Stimulated activated naive CD8-positive, alpha-beta T cell treated with anti-CD3 and anti-CD28 coated beads, Interleukin-15, Interleukin-2, amounts not matched to agents 100 U/mL and 50 U/mL, for 24 hours (primary cell): Measurements from ENCODE around the gene MALSU1.

Experiments used
- ATAC-seq: fragments of 150-1000 bp; cut with Tn5 transposase; one replicate; pipeline ENCODE4 v1.10.0; 2021
- DNase-seq: peaks from one replicate; pipeline ENCODE4 v3.0.0; 2021

The MALSU1 gene

DNA sequence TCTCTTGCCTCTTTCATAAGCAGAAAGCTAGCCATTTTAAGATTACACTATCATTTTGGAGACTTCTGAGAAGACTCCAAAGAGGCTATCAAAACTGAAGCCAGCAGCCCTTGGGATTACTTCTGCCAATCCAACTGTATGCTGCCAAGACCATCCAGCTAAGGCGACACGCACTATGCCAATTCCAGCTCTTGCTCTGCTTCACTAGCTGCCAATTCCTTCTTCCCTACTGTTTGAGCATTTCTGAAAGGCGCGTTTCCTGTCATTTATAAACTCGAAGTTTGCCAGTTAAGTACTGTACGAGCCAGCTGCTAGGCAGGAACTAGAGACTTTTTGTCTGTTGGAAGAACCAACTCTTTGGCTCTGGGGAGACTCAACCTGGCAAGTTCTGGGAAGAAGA, 36.5 kb downstream of the MALSU1 start:
- ATAC-seq (no peak), DNase-seq (no peak)

DNA sequence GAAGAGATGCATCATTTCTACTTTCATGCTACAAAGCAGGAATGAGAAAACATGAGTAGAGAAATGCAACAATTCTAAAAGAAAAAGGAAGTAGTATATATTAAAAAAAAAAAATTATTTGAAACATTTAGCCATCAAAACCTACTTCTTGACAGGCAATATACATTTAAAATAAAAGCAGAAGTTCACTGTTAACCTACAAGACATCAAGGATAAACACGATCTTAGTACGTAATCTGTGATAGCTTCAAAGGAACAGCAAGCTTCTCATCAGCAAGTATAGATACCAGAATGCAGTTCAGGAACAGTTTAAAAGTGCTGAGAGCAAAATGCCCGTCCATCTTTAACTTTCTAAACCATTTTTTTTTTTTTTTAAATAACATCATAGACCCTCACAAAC, 36.9 kb downstream of the MALSU1 start:
- DNase-seq (no peak), ATAC-seq (no peak)

DNA sequence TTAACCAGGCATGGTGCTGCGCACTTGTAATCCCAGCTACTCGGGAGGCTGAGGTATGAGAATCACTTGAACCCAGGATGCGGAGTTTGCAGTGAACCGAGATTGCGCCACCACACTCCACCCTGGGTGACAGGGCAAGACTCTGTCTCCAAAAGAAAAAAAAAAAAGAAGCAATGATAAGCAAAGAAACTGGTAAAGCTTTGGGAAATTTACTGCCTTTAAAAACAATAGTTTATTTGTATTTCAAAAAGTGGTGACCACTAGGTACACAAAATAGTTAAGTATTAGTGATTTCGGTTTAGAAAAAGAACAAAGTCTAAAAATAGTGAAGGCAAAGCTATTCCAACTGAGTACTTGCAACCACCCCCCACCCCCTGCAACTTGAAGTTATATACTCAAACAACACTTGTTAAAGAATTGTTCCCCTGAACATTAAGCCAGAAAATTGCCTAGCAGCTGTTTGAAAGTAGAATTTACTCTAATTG, 37.7 kb downstream of the MALSU1 start:
- ATAC-seq: no peak
- no peak for DNase-seq

DNA sequence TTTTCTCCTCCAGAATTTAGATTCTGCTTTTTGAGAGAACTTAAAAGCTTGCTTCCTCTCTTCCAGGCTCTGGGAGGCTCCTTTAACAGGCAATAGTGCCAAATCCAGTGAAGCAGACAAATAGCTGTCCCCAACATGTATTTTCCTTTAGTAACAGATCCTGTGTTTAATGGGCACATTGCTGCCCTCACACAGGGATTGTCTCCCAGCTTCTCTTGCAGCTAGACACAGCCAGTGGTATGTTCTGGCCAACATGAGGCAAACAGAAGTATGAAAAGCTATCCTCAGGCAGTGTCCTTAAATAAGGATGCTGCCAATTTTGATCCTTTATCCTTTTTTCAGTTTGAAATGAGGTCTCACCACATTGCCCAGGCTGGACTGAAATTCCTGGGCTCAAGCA, 38.2 kb downstream of the MALSU1 start:
- ATAC-seq (no peak), DNase-seq (no peak)

DNA sequence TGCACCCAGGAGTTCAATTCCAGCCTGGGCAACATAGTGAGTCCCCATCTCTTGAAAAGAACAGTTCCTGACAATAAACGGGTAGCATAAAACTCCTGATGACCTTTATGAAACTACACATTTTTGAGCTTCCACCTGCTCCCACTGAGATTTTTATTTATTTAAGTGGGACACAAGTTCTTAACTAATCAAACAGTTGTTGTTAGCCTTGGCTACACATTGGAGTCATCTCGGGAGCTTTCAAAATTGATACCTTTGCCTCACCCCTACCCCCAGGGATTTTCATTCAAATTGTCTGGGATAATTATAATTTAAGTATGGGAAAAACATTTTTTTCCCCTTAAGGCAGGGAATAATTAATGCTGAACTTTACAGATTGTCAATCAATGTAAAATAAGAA, 39.3 kb downstream of the MALSU1 start:
- DNase-seq (no peak), ATAC-seq (no peak)

DNA sequence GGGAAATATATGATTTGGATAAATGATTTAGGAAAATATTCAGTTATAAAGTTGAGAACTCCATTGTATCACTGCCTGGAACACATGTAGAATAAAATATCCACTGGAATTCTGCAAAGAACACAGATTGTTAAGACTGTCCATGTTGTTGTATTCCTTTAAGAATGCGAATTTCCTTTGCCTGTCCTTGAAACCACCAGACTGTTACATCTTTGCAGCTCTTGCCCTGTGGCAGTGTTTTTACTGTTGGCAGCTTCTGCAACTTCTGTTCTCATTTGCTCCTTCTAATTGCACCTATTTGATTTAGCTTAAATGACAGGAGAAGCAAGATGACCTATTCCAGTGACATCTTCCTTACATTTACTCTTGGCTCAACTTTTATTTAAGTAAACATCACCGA, 39.7 kb downstream of the MALSU1 start:
- ATAC-seq (no peak), DNase-seq (no peak)

DNA sequence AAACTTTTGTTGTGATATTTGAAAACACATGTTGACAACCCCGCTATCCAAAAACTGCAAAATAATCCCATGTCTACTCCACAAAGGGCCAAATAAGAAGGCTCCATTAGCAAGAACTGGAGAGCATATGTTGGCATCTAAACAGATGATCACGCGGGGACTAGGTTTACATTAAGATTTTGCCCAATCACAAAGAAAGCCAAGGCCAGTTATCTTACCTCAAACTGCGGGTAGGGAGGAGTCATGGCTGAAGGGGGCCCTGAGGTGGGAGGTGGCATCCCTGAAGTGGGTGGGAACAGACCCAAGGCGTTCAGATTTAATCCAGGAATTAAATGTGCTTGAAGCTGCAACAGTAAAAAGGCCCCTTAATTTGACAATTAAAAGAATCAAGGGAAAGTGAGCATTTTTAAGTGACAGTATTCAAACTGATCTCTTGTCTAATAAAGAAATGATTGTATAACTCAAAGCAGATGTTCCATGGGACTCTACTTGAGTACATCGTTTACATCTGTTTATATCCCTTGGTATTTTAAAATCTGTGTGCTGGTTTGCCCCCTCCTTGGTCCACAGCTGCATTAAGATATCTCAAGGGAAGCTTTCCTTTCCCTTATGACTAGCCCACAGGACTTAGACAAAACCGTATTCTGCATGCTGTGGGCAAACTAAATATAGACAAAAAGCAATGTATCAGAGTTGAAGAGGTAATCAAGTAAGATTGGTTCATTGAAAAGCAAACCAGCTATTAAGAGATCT, 42.9 kb downstream of the MALSU1 start:
- no peak for ATAC-seq
- DNase-seq: no peak

DNA sequence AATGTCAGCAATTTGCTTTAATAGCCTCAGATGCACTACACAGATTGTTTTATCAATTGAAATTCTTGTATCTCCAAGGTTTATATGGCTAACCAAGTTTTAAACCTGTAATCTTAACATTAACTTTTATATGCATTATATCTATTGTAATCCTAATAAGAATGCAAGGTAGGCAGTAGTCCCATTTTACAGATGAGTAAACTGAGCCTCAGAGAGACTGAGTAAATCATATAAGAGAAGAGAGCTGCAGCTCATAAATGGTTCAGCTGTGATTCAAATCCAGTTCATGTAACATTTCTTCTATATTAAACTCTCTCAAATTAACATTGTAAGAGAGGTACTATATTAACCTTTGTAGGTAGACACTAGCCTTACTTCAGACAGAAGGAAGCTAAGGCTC, 44.0 kb downstream of the MALSU1 start:
- ATAC-seq: no peak
- no peak for DNase-seq

DNA sequence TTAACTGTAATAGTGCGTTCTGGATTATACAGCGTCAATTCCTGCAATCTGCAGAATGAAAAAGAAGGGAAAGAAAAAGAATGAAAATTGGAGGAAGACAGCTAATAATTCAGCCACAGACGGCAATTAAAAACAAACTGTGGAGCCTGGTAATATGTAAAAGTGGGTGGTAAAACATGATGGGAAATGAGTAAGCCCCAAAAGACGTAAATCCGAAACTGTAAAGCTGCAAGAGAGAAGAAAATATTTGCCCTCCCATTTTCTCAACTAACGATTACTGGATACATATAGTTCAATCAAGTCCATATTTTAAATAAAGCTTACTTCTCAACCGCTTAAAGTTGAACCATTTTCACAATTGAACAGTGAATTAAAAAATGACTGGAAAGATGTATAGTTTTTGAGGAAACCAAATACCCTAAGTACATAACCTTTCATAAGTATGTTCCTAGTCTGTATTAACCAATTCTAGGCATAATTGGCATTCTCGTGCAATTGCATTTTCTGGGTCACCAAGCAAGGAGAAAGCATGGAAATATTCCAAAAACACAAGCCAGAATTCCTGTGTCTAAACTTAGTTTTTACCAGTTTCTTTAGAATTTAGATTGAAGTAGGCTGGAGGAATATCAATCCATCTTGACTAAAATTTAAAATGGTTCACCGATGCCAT, 44.8 kb downstream of the MALSU1 start:
- DNase-seq: no peak
- no peak for ATAC-seq

DNA sequence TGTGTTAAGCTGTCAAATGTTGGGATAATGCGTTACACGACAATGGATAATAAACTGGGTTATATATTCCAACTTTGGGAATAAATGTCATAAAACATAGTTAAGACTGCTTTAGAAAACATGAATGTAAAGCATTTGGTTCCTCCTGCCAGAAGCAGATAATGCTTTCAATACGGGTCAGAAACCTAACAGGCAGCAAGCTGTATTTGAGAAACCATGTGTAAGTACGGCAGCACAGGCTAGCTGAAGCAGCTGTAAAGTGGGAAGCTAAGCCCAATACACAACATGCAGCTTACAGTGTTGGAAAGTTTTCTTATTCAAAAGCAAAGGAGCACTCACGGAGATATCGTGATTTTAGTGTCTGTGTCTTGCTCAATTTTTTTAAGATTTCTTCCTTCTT, 46.5 kb downstream of the MALSU1 start:
- DNase-seq: no peak
- no peak for ATAC-seq

DNA sequence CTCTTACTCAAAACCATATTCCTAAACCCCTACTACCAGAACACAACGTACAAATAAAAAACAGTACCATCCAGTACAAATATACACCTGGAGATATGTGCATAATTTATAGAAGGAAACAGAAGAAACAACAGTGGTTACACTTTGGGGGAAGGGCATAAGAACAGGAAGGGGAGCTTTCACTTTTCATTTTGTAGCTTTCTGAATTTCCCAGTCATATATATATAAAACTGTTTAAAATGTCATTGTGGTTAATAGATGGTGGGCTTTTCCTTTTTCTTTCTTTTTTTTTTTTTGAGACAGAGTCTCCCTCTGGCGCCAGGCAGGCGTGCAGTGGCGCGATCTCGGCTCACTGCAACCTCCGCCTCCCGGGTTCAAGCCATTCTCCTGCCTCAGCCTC, 47.2 kb downstream of the MALSU1 start:
- peak; percentile 78 for ATAC-seq
- DNase-seq: peak; percentile 22

DNA sequence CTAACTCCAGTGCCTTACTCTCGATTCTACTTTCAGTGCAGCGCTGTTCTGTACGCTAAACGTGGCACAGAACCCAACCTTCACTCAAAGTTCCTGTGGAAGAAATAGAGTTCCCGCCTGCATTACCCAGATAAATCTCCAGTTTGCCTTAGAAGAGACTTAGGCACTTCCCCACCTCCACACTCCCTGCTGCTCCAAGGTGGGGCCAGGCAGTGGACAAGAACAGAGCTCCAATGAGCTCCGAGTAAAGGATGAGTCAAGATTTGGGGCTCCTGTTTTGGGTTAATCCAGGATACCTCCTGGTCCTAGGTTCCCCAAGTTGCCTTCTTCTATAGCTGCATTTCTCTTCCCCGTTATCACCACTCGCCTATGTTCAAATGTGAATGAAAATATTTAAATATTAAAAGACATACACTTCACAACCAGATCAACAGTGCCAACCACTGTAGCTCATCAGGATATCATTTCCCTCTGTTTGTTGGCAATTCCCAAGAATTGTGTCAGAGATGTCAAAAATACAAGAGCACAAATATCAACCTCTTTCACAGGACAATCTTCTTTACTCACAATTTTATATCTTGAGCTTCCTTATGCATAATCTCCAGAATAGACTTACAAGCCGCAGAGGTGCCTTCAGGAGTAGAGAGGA, 48.0 kb downstream of the MALSU1 start:
- ATAC-seq (no peak), DNase-seq (no peak)

DNA sequence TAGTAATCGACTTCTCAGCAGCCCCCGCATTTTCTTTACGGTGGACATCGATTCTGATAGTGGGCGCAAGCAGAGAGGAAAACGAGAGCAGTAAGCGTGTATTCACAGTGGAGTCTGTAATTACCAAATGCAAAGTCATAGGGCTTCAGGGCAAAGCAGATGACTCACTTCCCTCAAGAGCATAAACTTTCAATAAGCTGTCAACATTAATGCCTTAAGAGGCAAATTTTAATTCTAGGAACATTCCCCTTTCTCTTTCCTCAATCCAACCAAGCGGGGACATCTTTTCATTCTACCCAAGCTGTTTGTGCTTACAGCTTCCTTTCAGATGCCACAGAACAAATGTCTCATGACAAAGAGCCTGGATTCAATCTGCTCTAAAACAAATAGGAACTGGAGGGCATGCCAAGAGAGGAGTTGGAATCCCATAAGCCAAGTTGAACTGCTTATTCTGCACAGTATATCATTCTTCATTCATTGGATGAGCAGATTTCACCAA, 48.6 kb downstream of the MALSU1 start:
- DNase-seq (no peak), ATAC-seq (peak; percentile 71)

DNA sequence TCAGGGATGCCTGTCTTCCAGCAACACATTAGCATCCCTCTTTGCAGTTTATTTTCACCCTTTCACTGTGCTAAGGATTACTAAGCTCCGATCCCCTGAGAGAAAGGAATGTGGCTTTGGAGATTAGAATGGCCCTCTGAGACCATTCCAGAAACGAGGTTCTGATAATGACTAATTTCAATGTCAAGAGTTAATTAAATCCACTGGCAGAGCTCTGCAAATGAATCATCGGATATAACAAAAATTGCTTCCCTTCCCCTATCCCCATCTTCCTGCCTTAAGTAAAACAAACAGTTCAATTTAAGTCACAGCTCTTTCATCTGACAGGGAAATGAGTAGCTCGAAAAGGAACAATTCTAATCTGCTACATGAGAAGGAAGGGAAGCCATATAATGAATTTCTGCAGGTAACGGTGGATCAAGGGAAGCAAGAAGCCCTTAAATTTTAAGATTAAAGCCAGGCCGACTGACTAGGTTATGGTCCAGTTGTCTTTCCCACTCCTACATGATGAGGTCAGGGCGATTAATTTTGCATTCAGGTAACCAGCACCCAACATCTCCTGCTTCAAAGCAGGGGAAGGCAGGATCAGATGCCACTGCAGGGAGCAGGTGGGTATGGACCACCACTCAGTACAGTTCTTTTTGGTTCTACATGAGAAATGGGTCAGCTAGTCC, 50.5 kb downstream of the MALSU1 start:
- ATAC-seq (no peak), DNase-seq (no peak)

DNA sequence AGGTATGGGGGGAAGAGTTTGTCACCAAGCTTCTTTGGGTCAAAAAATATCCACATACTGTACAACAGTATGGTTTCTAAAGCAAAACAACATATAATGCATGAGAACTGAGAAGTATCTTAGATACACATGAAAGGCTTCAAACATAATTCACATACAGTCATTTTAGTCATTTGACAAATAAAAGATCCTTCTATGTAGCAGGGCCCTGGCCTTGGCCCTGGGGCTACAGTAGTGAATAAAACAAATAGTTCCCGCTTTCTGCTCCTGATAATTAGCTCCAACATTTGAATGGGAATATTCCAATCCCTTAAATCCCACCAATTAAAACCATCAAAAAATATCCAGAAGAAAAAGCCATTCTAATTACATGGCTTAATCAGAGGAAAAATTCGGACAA, 51.3 kb downstream of the MALSU1 start:
- no peak for ATAC-seq
- no peak for DNase-seq

DNA sequence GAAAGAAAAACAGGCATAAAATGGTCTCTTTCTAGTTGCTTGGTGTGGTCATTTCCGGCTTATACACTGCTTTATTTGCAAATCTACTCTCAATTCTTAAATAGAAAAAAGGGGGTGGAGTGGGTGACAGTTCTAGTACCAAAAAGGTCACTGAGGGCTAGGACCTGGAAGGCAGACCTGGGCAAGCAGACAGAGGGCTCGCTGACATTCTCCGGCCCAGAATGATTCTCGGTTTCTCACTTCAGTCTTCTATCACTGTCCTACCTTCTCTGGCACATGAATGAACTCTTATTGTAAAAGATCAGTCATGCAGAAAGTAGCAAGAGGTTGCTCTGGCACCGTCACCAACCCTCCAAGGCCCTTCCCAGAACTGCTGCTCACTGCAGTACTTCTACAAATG, 54.0 kb downstream of the MALSU1 start:
- ATAC-seq (no peak), DNase-seq (no peak)

DNA sequence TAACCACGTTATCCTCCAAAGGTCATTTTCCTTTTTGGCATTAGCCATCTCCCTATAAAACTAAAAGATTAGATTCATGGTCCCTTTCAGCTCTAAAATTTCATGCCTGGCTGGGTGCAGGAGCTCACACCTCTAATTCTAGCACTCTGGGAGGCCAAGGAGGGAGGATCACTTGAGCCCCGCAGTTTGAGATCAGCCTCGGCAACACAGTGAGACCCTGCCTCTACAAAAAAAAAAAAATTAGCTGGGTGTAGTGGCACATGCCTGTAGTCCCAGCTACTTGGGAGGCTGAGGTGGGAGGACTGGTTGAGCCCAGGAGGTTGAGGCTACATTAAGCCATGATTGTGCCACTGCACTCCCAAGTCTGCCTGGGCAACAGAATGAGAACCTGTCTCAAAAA, 57.0 kb downstream of the MALSU1 start:
- DNase-seq: no peak
- ATAC-seq: no peak

DNA sequence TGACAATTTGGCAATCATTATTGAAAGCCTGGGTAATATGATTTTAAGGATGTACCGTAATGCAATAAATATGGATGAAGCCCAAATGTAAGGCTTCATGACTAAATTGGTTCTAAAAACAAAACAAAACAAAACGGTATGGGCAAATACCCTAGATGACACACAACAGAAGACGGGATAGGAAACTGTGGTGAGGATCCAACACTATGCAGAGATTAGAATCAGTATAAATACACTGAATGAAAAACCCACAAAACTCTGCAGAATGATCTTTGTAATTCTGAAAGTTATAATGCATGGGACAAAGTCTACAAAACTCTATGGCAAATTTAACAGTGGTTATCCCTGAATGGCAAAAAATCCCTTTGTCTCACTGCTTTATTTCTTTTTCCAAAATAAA, 57.6 kb downstream of the MALSU1 start:
- ATAC-seq (peak; percentile 82), DNase-seq (no peak)

DNA sequence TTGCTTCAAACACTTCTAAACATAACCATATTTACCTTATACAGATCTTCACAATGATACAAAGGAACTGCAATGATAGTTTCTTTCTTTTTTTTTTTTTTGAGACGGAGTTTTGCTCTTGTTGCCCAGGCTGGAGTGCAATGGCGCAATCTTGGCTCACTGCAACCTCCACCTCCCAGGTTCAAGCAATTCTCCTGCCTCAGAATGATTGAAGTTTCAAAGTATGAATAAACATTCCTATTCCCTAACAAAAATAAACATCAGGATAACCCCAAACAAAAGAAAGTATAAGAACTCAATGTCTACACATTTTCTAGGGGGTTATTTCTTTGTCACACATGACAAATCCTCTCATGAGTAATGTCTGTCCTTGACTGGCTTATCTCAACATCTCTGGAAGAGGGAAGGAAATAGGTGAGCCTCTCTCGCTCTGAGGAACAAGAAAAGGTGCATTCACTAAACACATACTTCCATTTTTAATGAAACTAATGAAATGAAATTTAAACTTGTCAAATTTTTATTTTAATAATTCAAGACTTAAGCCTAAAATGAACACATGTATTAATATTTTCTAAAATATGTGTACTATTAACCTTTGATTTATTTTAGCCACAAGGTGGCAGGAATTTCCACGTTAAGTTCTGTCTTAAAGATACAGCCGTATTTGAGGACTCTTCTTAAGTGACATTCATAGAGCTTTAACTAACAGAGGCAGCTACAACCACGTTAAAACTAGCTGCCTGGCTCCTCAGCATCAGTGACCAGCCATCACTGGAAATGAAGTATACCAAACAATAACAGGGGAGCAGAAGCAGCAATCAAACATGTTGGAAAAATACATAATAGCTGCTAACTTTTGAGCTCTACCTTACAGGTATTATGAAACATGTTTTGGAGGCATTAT, 58.3 kb downstream of the MALSU1 start:
- DNase-seq: no peak
- ATAC-seq: peak; percentile 41

DNA sequence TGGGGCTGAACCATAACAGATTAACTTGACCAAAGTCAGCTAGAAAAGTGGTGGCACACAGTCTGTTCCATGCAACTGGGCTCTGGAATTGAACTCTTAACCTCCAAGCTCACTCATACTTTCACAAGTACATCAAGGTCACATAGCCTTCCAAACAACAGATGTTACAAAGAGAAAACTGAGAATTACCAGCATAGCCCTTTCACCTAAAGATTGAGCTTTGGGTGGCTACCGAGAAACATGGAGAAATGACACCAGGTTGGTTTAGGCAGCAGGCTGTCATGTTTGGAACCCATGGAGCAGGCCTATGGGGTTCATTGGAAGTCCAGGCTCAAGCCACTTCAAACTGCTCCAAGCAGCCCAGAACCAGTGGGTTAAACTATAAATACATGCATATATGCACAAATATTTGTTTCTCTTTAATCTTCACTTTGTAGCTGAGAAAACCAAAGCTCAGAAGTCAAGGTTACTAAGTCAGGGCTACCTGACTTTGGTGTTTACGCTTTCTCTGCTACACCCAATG, 59.1 kb downstream of the MALSU1 start:
- ATAC-seq: no peak
- no peak for DNase-seq
